ENCODE data around the gene ABCB11. TPM values are rescaled to one million over a fixed set of nuclear protein-coding genes. Genes with fewer than 3 reads are reported as not detected.
A peak's percentile ranks its signal among the peaks of the same experiment; 100 is the strongest.

The ABCB11 gene
- total and polyA plus RNA-seq, 9 of the 15 experiments (the other 6 are each of a cell fraction or from before 2014, with no cell fraction given), result 0.04 to 0.51 (median 0.10) TPM; not detected in 1

- peak; percentile 82 to 94 for TF ChIP-seq RCOR1 (IDR thresholded peaks at IDR 0.05; ENCODE audit: borderline replicate concordance in 1 of 2, low read depth in 2 of 2, low read length in 2 of 2)
Measured at GRCh38 chr2:168997118-168997521, 34.0 kb downstream of the ABCB11 start (continued).

- TF ChIP-seq HMG20A (CRISPR knock-in tag; conservative IDR thresholded peaks at IDR 0.05) (no peak), ZNF133 (CRISPR knock-in tag; IDR thresholded peaks at IDR 0.05) (no peak), MAFF (IDR thresholded peaks at IDR 0.05; ENCODE audit: low read length) (peak; percentile 44; the same call in 1 of the 2 replicates), ZBTB7A (IDR thresholded peaks at IDR 0.05; ENCODE audit: borderline replicate concordance, control insufficient read depth, low read depth, low read length) (no peak), TFE3 (CRISPR knock-in tag; IDR thresholded peaks at IDR 0.05) (no peak), KLF1 (tag; IDR thresholded peaks at IDR 0.05) (no peak), ZNF316 (IDR thresholded peaks at IDR 0.05) (peak; percentile 88), XRCC5 (IDR thresholded peaks at IDR 0.05; ENCODE audit: low read depth, low read length) (no peak), MAFK (IDR thresholded peaks at IDR 0.05; ENCODE audit: low read length) (peak; percentile 32; the same call in 1 of the 2 replicates), ZNF584 (CRISPR knock-in tag; IDR thresholded peaks at IDR 0.05; ENCODE audit: low read depth) (no peak), MAFG (tag; conservative IDR thresholded peaks at IDR 0.05) (0 out of 2 replicates have a peak, but pooled peaks have one; percentile 45), ZNF408 (CRISPR knock-in tag; IDR thresholded peaks at IDR 0.05; ENCODE audit: low read depth) (no peak), TFAM (CRISPR knock-in tag; conservative IDR thresholded peaks at IDR 0.05) (no peak), C11orf30 (IDR thresholded peaks at IDR 0.05; ENCODE audit: low read depth) (peak; percentile 68)
- no peak for ATAC-seq
- Histone ChIP-seq H3K27ac (ENCODE audit: extremely low read depth, low read depth, low read length) (no peak overlapping the region), H3K27me3 (ENCODE audit: control insufficient read depth in 2 of 2, insufficient read depth in 2 of 2, low read length in 2 of 2) (no peaks in the 10 kb centered on the region), H3K36me3 (ENCODE audit: control insufficient read depth, insufficient read depth, low read length) (no peaks in the 10 kb centered on the region), H3K4me2 (ENCODE audit: insufficient read depth, low read length) (no peak overlapping the region), H3K79me2 (ENCODE audit: control insufficient read depth, insufficient read depth, low read length) (no peaks in the 10 kb centered on the region), H3K4me3 (no peak overlapping the region), H4K20me1 (replicated peaks; ENCODE audit: control insufficient read depth, insufficient read depth, low read length) (no peaks in the 10 kb centered on the region), H2AFZ (ENCODE audit: low read depth, low read length) (no peak overlapping the region), H3K9me1 (ENCODE audit: control insufficient read depth, insufficient read depth, low read length) (no peaks in the 10 kb centered on the region), H3K4me1 (replicated peaks in 1 of 2; ENCODE audit: control insufficient read depth in 2 of 2, insufficient read depth in 2 of 2, low read length in 2 of 2) (peaks cover 0 to 15% of the 10 kb centered on the region in 2 experiments; a peak in 3 of 5 replicates), H3K9ac (ENCODE audit: insufficient read depth in 1 of 2, low read depth in 2 of 2, low read length in 2 of 2) (no peak overlapping the region), H3K9me3 (replicated peaks; ENCODE audit: control insufficient read depth, insufficient read depth, low read depth, low read length) (no peaks in the 10 kb centered on the region)
- in situ Hi-C loops (cut with MboI) (no loop called here), intact Hi-C loops (cut with micrococcal nuclease) (no loop called here)
- ChIA-PET CTCF (ENCODE audit: low intra/inter-chr PET ratio) (no interaction called here), POLR2A (interaction anchor here (0.7 to 0.8 kb wide), 2 partner anchors 9 to 11 kb away, joined by 3 read pairs; no protein-coding TSS in a partner anchor)
- BruUV-seq (replicated peaks), result no TSS peak
- FAIRE-seq, result no peak
- DNase-seq (ENCODE audit: extremely low read depth in 1 of 4, low spot score in 3 of 4), result no peak
- 46% methylated on average over 1 of the region's 1 CpG for WGBS (ENCODE audit: insufficient coverage, low coverage, missing lambda C conversion rate)
Measured at GRCh38 chr2:168995744-168996143, 35.4 kb downstream of the ABCB11 start.
